IMR-90 (cell line): ENCODE data around the gene MEGF10. TPM values are rescaled to one million over a fixed set of nuclear protein-coding genes. Genes with fewer than 3 reads are reported as not detected.

Experiments
- ATAC-seq: fragments of 200-7000 bp; cut with Tn5 transposase; 2 replicates; pipeline ENCODE4 v1.9.1; 2020; ENCODE audit warnings: low read depth, mild to moderate bottlenecking, moderate library complexity
- BruUV-seq: library from RNA; stranded (reverse); fragments of 400-500 nt; replicated peaks from 2 replicates; lab custom pipeline; 2021; lab: Mats Ljungman, UMichigan
- CTCF ChIA-PET: fragments of 300-600 bp; formaldehyde crosslinking; extraction: SDS; loops from one replicate; lab custom pipeline; 2021; ENCODE audit warnings: antibody characterized with exemption; lab: Yijun Ruan, JAX
- POLR2A ChIA-PET: fragments of 300-600 bp; sonication (Branson Sonifier 250); formaldehyde crosslinking; loops from one replicate; lab custom pipeline; 2022; ENCODE audit warnings: antibody characterized with exemption; ENCODE audit not compliant: unreplicated experiment; lab: Charles Lee
- DNase-seq: peaks from one replicate; pipeline ENCODE4 v3.0.0; 2013
- H2AFZ ChIP-seq: replicated peaks from 2 replicates; pipeline ENCODE3; 2013; ENCODE audit warnings: low read length, mild to moderate bottlenecking; ENCODE audit not compliant: poor library complexity
- H2AK5ac ChIP-seq: 2 replicates; pipeline ENCODE4 v1.6.1; 2013; ENCODE audit warnings: low read depth, low read length, inconsistent platforms
- H2AK9ac ChIP-seq: replicated peaks from 2 replicates; pipeline ENCODE3; 2013; ENCODE audit warnings: mild to moderate bottlenecking, low read depth, low read length, moderate library complexity; ENCODE audit not compliant: poor library complexity
- H2BK120ac ChIP-seq: 2 replicates; pipeline ENCODE4 v1.6.1; 2013; ENCODE audit warnings: low read depth, low read length, inconsistent platforms
- H2BK15ac ChIP-seq: 3 replicates; pipeline ENCODE4 v1.6.1; 2013; ENCODE audit warnings: low read depth, low read length, inconsistent platforms
- H2BK20ac ChIP-seq: 2 replicates; pipeline ENCODE4 v1.6.1; 2013; ENCODE audit warnings: low read depth, mild to moderate bottlenecking, inconsistent platforms, low read length, moderate library complexity
- H2BK5ac ChIP-seq: 2 replicates; pipeline ENCODE4 v1.6.1; 2013; ENCODE audit warnings: mild to moderate bottlenecking, low read depth, low read length, inconsistent platforms; ENCODE audit not compliant: poor library complexity, severe bottlenecking
- H3K14ac ChIP-seq: replicated peaks from 2 replicates; pipeline ENCODE4 v1.6.1; 2013; ENCODE audit warnings: low read depth, low read length, inconsistent platforms
- H3K18ac ChIP-seq: 2 replicates; pipeline ENCODE4 v1.6.1; 2013; ENCODE audit warnings: low read depth, low read length, control low read depth
- H3K23ac ChIP-seq: 2 replicates; pipeline ENCODE4 v1.6.1; 2013; ENCODE audit warnings: low read depth, low read length, inconsistent platforms
- H3K27ac ChIP-seq: 2 replicates; pipeline ENCODE4 v1.5.1; 2013; ENCODE audit warnings: mild to moderate bottlenecking, control low read depth, low read length; ENCODE audit not compliant: insufficient read depth
- H3K27me3 ChIP-seq: 2 replicates; pipeline ENCODE4 v1.6.1; 2013; ENCODE audit warnings: low read length; ENCODE audit not compliant: control insufficient read depth, insufficient read depth
- H3K36me3 ChIP-seq: 2 replicates; pipeline ENCODE4 v1.6.1; 2013; ENCODE audit warnings: low read length, mixed read lengths; ENCODE audit not compliant: control insufficient read depth, insufficient read depth
- H3K4ac ChIP-seq: 2 replicates; pipeline ENCODE4 v1.6.1; 2013; ENCODE audit warnings: low read depth, low read length, inconsistent platforms
- H3K4me1 ChIP-seq: 2 replicates; pipeline ENCODE4 v1.6.1; 2013; ENCODE audit warnings: low read length, mixed read lengths; ENCODE audit not compliant: control insufficient read depth, insufficient read depth
- H3K4me2 ChIP-seq: 2 replicates; pipeline ENCODE4 v1.6.1; 2013; ENCODE audit warnings: low read depth, mild to moderate bottlenecking, control low read depth, low read length, moderate library complexity
- H3K4me3 ChIP-seq: 2 replicates; pipeline ENCODE4 v1.5.1; 2013; ENCODE audit warnings: low read depth, mild to moderate bottlenecking, control low read depth, low read length, moderate library complexity; ENCODE audit not compliant: insufficient read depth
- H3K56ac ChIP-seq: 2 replicates; pipeline ENCODE4 v1.6.1; 2013; ENCODE audit warnings: low read length, inconsistent platforms; ENCODE audit not compliant: insufficient read depth; ENCODE audit errors: extremely low read depth
- H3K79me1 ChIP-seq, 2 experiments: 2 replicates each; pipeline ENCODE4 v1.6.1; 2013; ENCODE audit warnings: low read length in 2 of 2, inconsistent platforms in 1 of 2, low read depth in 1 of 2
- H3K9ac ChIP-seq: 2 replicates; pipeline ENCODE4 v1.6.1; 2013; ENCODE audit warnings: low read depth, low read length, control low read depth
- H3K9me1 ChIP-seq: 2 replicates; pipeline ENCODE4 v1.6.1; 2013; ENCODE audit warnings: low read length, inconsistent platforms; ENCODE audit not compliant: insufficient read depth
- H3K9me3 ChIP-seq: 2 replicates; pipeline ENCODE4 v1.6.1; 2013; ENCODE audit warnings: low read length; ENCODE audit not compliant: control insufficient read depth, insufficient read depth
- H4K20me1 ChIP-seq: 2 replicates; pipeline ENCODE4 v1.6.1; 2013; ENCODE audit warnings: low read length, inconsistent platforms; ENCODE audit not compliant: insufficient read depth
- H4K5ac ChIP-seq: 2 replicates; pipeline ENCODE4 v1.6.1; 2013; ENCODE audit warnings: mild to moderate bottlenecking, low read depth, low read length, control low read depth
- H4K8ac ChIP-seq, 2 experiments: 2 replicates each; pipeline ENCODE4 v1.6.1; 2013; ENCODE audit warnings: low read depth in 2 of 2, low read length in 2 of 2, control low read depth in 1 of 2, inconsistent platforms in 1 of 2
- H4K91ac ChIP-seq: 2 replicates; pipeline ENCODE4 v1.6.1; 2013; ENCODE audit warnings: low read depth, low read length, inconsistent platforms; ENCODE audit not compliant: insufficient read depth
- FOS ChIP-seq: fragments of 150-350 bp; IDR thresholded peaks from 2 replicates; pipeline ENCODE4 v1.6.1; 2016; ENCODE audit warnings: low read depth, low read length
- RCOR1 ChIP-seq: IDR thresholded peaks from 2 replicates; pipeline ENCODE4 v1.6.1; 2012; ENCODE audit warnings: mild to moderate bottlenecking, low read length, improper control_type of control experiment; ENCODE audit not compliant: insufficient replicate concordance
- RFX5 ChIP-seq: IDR thresholded peaks from 2 replicates; pipeline ENCODE4 v1.8.0; 2012; ENCODE audit warnings: low read depth, mild to moderate bottlenecking, low read length, moderate library complexity
- SMC3 ChIP-seq: fragments of 150-350 bp; IDR thresholded peaks from 2 replicates; pipeline ENCODE4 v1.6.1; 2016; ENCODE audit warnings: low read depth, mild to moderate bottlenecking, antibody characterized with exemption, low read length, moderate library complexity
- USF2 ChIP-seq: fragments of 150-350 bp; IDR thresholded peaks from 2 replicates; pipeline ENCODE4 v1.6.1; 2017; ENCODE audit warnings: mild to moderate bottlenecking, antibody characterized with exemption, low read length, low read depth
- WGBS, 2 experiments: methylation state at CpG; one replicate each; pipeline versions ENCODE4 v1.1.5 to v1.1.7; 2013; ENCODE audit warnings: missing lambda C conversion rate in 2 of 2; ENCODE audit not compliant: insufficient read length in 1 of 2; ENCODE audit errors: extremely low coverage in 2 of 2; 5-methylcytosine and 5-hydroxymethylcytosine counted together
- dilution Hi-C: fragments of 300-500 bp; cut with HindIII; formaldehyde crosslinking; loops from one replicate; pipeline ENCODE4 v1.14.3; 2018; ENCODE audit warnings: low sequenced_read_pairs; ENCODE audit not compliant: unreplicated experiment
- in situ Hi-C: fragments of 300-500 bp; cut with MboI; formaldehyde crosslinking; loops from 3 replicates; pipeline ENCODE4 v1.14.3; 2019; ENCODE audit warnings: low sequenced_read_pairs, inconsistent platforms, mixed read lengths
- intact Hi-C: fragments of 100-400 bp; cut with micrococcal nuclease; formaldehyde crosslinking; loops from 2 replicates; pipeline ENCODE4 v1.10.0; 2022
- polyA plus RNA-seq, 3 experiments: library from polyadenylated mRNA; depleted of rRNA; stranded (reverse); fragments of >200 nt; gene quantifications; 2 replicates each; pipeline ENCODE4 v1.2.3, GENCODE V29; 2012; ENCODE audit warnings: low replicate concordance in 1 of 3
- total RNA-seq: library from RNA; depleted of rRNA; stranded (reverse); fragments of >200 nt; gene quantifications from 2 replicates; pipeline ENCODE4 v1.2.3, GENCODE V29; 2012

Gene MEGF10
- total and polyA plus RNA-seq, 2 of the 4 experiments (the other 2 are of a cell fraction), result not detected

- dilution Hi-C loops (no loop called here), intact Hi-C loops (no loop called here), in situ Hi-C loops (loop anchor here (10.0 kb wide), 1 partner anchor 185 kb away; no protein-coding TSS in a partner anchor)
- H3K9ac ChIP-seq, result no peak overlapping the region
- TF ChIP-seq FOS, result no peak
- no peak for TF ChIP-seq RCOR1
- TF ChIP-seq USF2, result no peak
- TF ChIP-seq RFX5, result no peak
- TF ChIP-seq SMC3, result no peak
- ATAC-seq, result no peak
- H2BK120ac ChIP-seq, result no peak overlapping the region
- no peak overlapping the region for H3K4me3 ChIP-seq
- H4K8ac ChIP-seq, result no peak overlapping the region
- POLR2A ChIA-PET, result no interaction called here
- H4K20me1 ChIP-seq, result no peaks in the 10 kb centered on the region
- no peak overlapping the region for H3K27ac ChIP-seq
- H3K4me1 ChIP-seq, result no peaks in the 10 kb centered on the region
- H3K9me3 ChIP-seq, result no peaks in the 10 kb centered on the region
- no TSS peak for BruUV-seq
- no peak overlapping the region for H3K18ac ChIP-seq
- H4K91ac ChIP-seq, result no peak overlapping the region
- no peak overlapping the region for H2AFZ ChIP-seq
- H3K79me1 ChIP-seq, result no peaks in the 10 kb centered on the region
- no peak overlapping the region for H2AK9ac ChIP-seq
- no peaks in the 10 kb centered on the region for H3K36me3 ChIP-seq
- no peak overlapping the region for H3K14ac ChIP-seq
- no peak for DNase-seq
- CTCF ChIA-PET, result interaction anchor here (1.0 kb wide), 1 partner anchor 193 kb away, joined by 3 read pairs; no protein-coding TSS in a partner anchor
- no peak overlapping the region for H3K4me2 ChIP-seq
- H3K23ac ChIP-seq, result no peak overlapping the region
- H3K9me1 ChIP-seq, result no peaks in the 10 kb centered on the region
- peaks cover 17% of the 10 kb centered on the region for H3K27me3 ChIP-seq
- H2BK5ac ChIP-seq, result no peak overlapping the region
- no peak overlapping the region for H3K56ac ChIP-seq
- no peak overlapping the region for H2AK5ac ChIP-seq
- no peak overlapping the region for H2BK20ac ChIP-seq
- H3K4ac ChIP-seq, result no peak overlapping the region
- no CpG with 5 or more reads among the region's 2 CpGs for WGBS, 2 experiments
- H2BK15ac ChIP-seq, result no peak overlapping the region
- no peak overlapping the region for H4K5ac ChIP-seq
These were observed 9.1 kb downstream of the MEGF10 start for GRCh38 chr5:127299678-127300077.
